ENCODE data around the gene IL16. TPM values are rescaled to one million over a fixed set of nuclear protein-coding genes. Genes with fewer than 3 reads are reported as not detected.
"Not testable (repeated sequence)": the region's sequence is repeated elsewhere in the genome, so short reads cannot be mapped to it uniquely, and the experiment has no call there.

Gene IL16
- total RNA-seq, 2 experiments from 2014 or later, result 58.8 to 63.1 TPM

- Mint-ChIP-seq H3K9me3 (no peaks in the 10 kb centered on the region), H3K4me1 (ENCODE audit: low read depth) (peaks cover 24% of the 10 kb centered on the region), H3K27ac (peak within 1 kb of the TSS; percentile 76), H3K27me3 (no peaks in the 10 kb centered on the region), H3K36me3 (peaks cover 6% of the 10 kb centered on the region), H3K4me3 (peak within 1 kb of the TSS; percentile 100)
- POLR2A ChIA-PET, result interaction anchor here (1.0 to 1.9 kb wide), 9 partner anchors 9 to 58 kb away, joined by 3 to 9 read pairs (median 4); no protein-coding TSS in a partner anchor
- peak; percentile 98 for DNase-seq
- CTCF ChIA-PET, result interaction anchor here (1.0 to 4.2 kb wide), 11 partner anchors 11 to 58 kb away, joined by 3 to 24 read pairs (median 4); no protein-coding TSS in a partner anchor
- intact Hi-C loops (cut with micrococcal nuclease), result loop anchor here (1.0 to 2.0 kb wide), 3 partner anchors 22 to 39 kb away; no protein-coding TSS in a partner anchor
These were observed 127.5 kb downstream of the IL16 start, which contains the start of gene STARD5 for GRCh38 chr15:81323944-81324881. STARD5 (minus strand) TSS chr15:81324141; CDS start chr15:81324099, 42 bp downstream.

GRCh38 chr15:81326466-81327212 is 130.0 kb downstream of the IL16 start:
- no peak for DNase-seq
- no peak overlapping the region for H3K27ac Mint-ChIP-seq
- ChIA-PET POLR2A (interaction anchor here (1.4 kb wide), 1 partner anchor 25 kb away, joined by 4 read pairs; no protein-coding TSS in a partner anchor), CTCF (interaction anchor here (1.7 to 4.2 kb wide), 5 partner anchors 33 to 60 kb away, joined by 4 to 24 read pairs (median 6); no protein-coding TSS in a partner anchor)
- no peaks in the 10 kb centered on the region for H3K27me3 Mint-ChIP-seq
- no peaks in the 10 kb centered on the region for H3K36me3 Mint-ChIP-seq
- intact Hi-C loops (cut with micrococcal nuclease), result no loop called here
- H3K4me3 Mint-ChIP-seq, result no peak overlapping the region
- no peaks in the 10 kb centered on the region for H3K9me3 Mint-ChIP-seq
- H3K4me1 Mint-ChIP-seq (ENCODE audit: low read depth), result peaks cover 24% of the 10 kb centered on the region

- Mint-ChIP-seq H3K4me3 (no peak overlapping the region), H3K4me1 (ENCODE audit: low read depth) (peaks cover 16% of the 10 kb centered on the region), H3K27me3 (no peaks in the 10 kb centered on the region), H3K36me3 (no peaks in the 10 kb centered on the region), H3K27ac (no peak overlapping the region), H3K9me3 (no peaks in the 10 kb centered on the region)
- DNase-seq, result no peak
- POLR2A ChIA-PET, result interaction anchor here (1.4 kb wide), 1 partner anchor 26 kb away, joined by 4 read pairs; no protein-coding TSS in a partner anchor
- intact Hi-C loops (cut with micrococcal nuclease), result no loop called here
- CTCF ChIA-PET, result interaction anchor here (0.6 to 4.2 kb wide), 6 partner anchors 34 to 61 kb away, joined by 4 to 24 read pairs (median 6); no protein-coding TSS in a partner anchor
These were observed 130.8 kb downstream of the IL16 start for GRCh38 chr15:81327516-81327915.

- no peak for DNase-seq
- Mint-ChIP-seq H3K27me3 (no peaks in the 10 kb centered on the region), H3K9me3 (no peaks in the 10 kb centered on the region), H3K36me3 (no peaks in the 10 kb centered on the region), H3K27ac (no peak overlapping the region), H3K4me1 (ENCODE audit: low read depth) (peaks cover 5% of the 10 kb centered on the region), H3K4me3 (no peak overlapping the region)
- CTCF ChIA-PET, result interaction anchor here (4.6 kb wide), 1 partner anchor 55 kb away, joined by 26 read pairs; no protein-coding TSS in a partner anchor
- POLR2A ChIA-PET, result no interaction called here
- intact Hi-C loops (cut with micrococcal nuclease), result no loop called here
These were observed 132.8 kb downstream of the IL16 start for GRCh38 chr15:81329446-81329845.

- Mint-ChIP-seq H3K4me3 (no peak overlapping the region), H3K27ac (no peak overlapping the region), H3K4me1 (ENCODE audit: low read depth) (no peaks in the 10 kb centered on the region), H3K27me3 (no peaks in the 10 kb centered on the region), H3K36me3 (no peaks in the 10 kb centered on the region), H3K9me3 (no peaks in the 10 kb centered on the region)
- ChIA-PET POLR2A (no interaction called here), CTCF (interaction anchor here (0.6 to 4.6 kb wide), 3 partner anchors 56 to 255 kb away, joined by 3 to 26 read pairs (median 13); no protein-coding TSS in a partner anchor)
- intact Hi-C loops (cut with micrococcal nuclease), result loop anchor here (10.0 kb wide), 1 partner anchor 64 kb away; no protein-coding TSS in a partner anchor
- no peak for DNase-seq
These were observed 133.8 kb downstream of the IL16 start for GRCh38 chr15:81330366-81331090.

- H3K9me3 Mint-ChIP-seq, POLR2A ChIA-PET, H3K27ac Mint-ChIP-seq: not testable (repeated sequence)
These were observed 134.5 kb downstream of the IL16 start for GRCh38 chr15:81331141-81331540.

GRCh38 chr15:81331600-81331999 is 134.9 kb downstream of the IL16 start:
- no peaks in the 10 kb centered on the region for H3K36me3 Mint-ChIP-seq
- POLR2A ChIA-PET, result no interaction called here
- H3K9me3 Mint-ChIP-seq, result no peaks in the 10 kb centered on the region
- H3K27ac Mint-ChIP-seq, result no peak overlapping the region
- CTCF ChIA-PET, result interaction anchor here (3.1 to 4.6 kb wide), 2 partner anchors 57 to 65 kb away, joined by 13 to 26 read pairs; no protein-coding TSS in a partner anchor
- H3K4me3 Mint-ChIP-seq, result no peak overlapping the region
- intact Hi-C loops (cut with micrococcal nuclease), result loop anchor here (10.0 kb wide), 1 partner anchor 63 kb away; no protein-coding TSS in a partner anchor
- H3K4me1 Mint-ChIP-seq (ENCODE audit: low read depth), result peaks cover 2% of the 10 kb centered on the region
- H3K27me3 Mint-ChIP-seq, result no peaks in the 10 kb centered on the region
- no peak for DNase-seq

More at GRCh38 chr15:81331141-81331540, 134.5 kb downstream of the IL16 start:
- H3K4me1 Mint-ChIP-seq (ENCODE audit: low read depth); DNase-seq; H3K36me3 Mint-ChIP-seq; H3K4me3 Mint-ChIP-seq; H3K27me3 Mint-ChIP-seq: not testable (repeated sequence)
- CTCF ChIA-PET, result interaction anchor here (3.1 to 4.6 kb wide), 2 partner anchors 56 to 65 kb away, joined by 13 to 26 read pairs; no protein-coding TSS in a partner anchor
- intact Hi-C loops (cut with micrococcal nuclease), result loop anchor here (10.0 kb wide), 1 partner anchor 64 kb away; no protein-coding TSS in a partner anchor

GRCh38 chr15:81332326-81332725 is 135.6 kb downstream of the IL16 start:
- H3K9me3 Mint-ChIP-seq, result no peaks in the 10 kb centered on the region
- POLR2A ChIA-PET, result no interaction called here
- CTCF ChIA-PET, result interaction anchor here (3.1 to 4.6 kb wide), 2 partner anchors 57 to 66 kb away, joined by 13 to 26 read pairs; no protein-coding TSS in a partner anchor
- intact Hi-C loops (cut with micrococcal nuclease), result loop anchor here (10.0 kb wide), 1 partner anchor 62 kb away; no protein-coding TSS in a partner anchor
- H3K4me1 Mint-ChIP-seq (ENCODE audit: low read depth), result peaks cover 5% of the 10 kb centered on the region
- no peak overlapping the region for H3K27ac Mint-ChIP-seq
- no peak for DNase-seq
- H3K36me3 Mint-ChIP-seq, result no peaks in the 10 kb centered on the region
- H3K27me3 Mint-ChIP-seq, result no peaks in the 10 kb centered on the region
- no peak overlapping the region for H3K4me3 Mint-ChIP-seq

- H3K4me3 Mint-ChIP-seq, result no peak overlapping the region
- peaks cover 8% of the 10 kb centered on the region for H3K4me1 Mint-ChIP-seq (ENCODE audit: low read depth)
- no peak overlapping the region for H3K27ac Mint-ChIP-seq
- intact Hi-C loops (cut with micrococcal nuclease), result loop anchor here (10.0 kb wide), 1 partner anchor 61 kb away; no protein-coding TSS in a partner anchor
- POLR2A ChIA-PET, result no interaction called here
- no peaks in the 10 kb centered on the region for H3K27me3 Mint-ChIP-seq
- CTCF ChIA-PET, result interaction anchor here (1.4 to 4.6 kb wide), 3 partner anchors 31 to 67 kb away, joined by 3 to 26 read pairs (median 13); no protein-coding TSS in a partner anchor
- H3K9me3 Mint-ChIP-seq, result no peaks in the 10 kb centered on the region
- DNase-seq, result no peak
- no peaks in the 10 kb centered on the region for H3K36me3 Mint-ChIP-seq
These were observed 136.7 kb downstream of the IL16 start for GRCh38 chr15:81333363-81333762.

- Mint-ChIP-seq H3K36me3 (no peaks in the 10 kb centered on the region), H3K4me3 (no peak overlapping the region)
These were observed 138.2 kb downstream of the IL16 start for GRCh38 chr15:81334768-81335435.

More at GRCh38 chr15:81334768-81335435, 138.2 kb downstream of the IL16 start:
- Mint-ChIP-seq H3K27me3 (no peaks in the 10 kb centered on the region), H3K9me3 (no peaks in the 10 kb centered on the region), H3K27ac (no peak overlapping the region), H3K4me1 (ENCODE audit: low read depth) (peaks cover 8% of the 10 kb centered on the region)
- intact Hi-C loops (cut with micrococcal nuclease), result loop anchor here (1.0 to 10.0 kb wide), 2 partner anchors 60 kb away; no protein-coding TSS in a partner anchor
- ChIA-PET CTCF (interaction anchor here (1.3 to 5.7 kb wide), 6 partner anchors 9 to 69 kb away, joined by 3 to 65 read pairs (median 3); no protein-coding TSS in a partner anchor), POLR2A (no interaction called here)
- no peak for DNase-seq
